ENCODE results near the gene RHD. TPM values are rescaled to one million over a fixed set of nuclear protein-coding genes. Genes with fewer than 3 reads are reported as not detected.

Gene RHD
- total and polyA plus RNA-seq, 10 of the 15 experiments (the other 5 are each of a cell fraction or from before 2014, with no cell fraction given), result 0.02 to 0.34 (median 0.18) TPM; not detected in 6

GRCh38 chr1:25245809-25246599 lies 26.3 kb upstream of the RHD start (continued):
- TF ChIP-seq ASH2L (IDR thresholded peaks at IDR 0.05; ENCODE audit: borderline replicate concordance, low read depth), result no peak
- TF ChIP-seq WRNIP1 (IDR thresholded peaks at IDR 0.05; ENCODE audit: borderline replicate concordance, low read depth, low read length), result no peak
- no peak for TF ChIP-seq HDGF (IDR thresholded peaks at IDR 0.05)
- TF ChIP-seq, protein P1, sequence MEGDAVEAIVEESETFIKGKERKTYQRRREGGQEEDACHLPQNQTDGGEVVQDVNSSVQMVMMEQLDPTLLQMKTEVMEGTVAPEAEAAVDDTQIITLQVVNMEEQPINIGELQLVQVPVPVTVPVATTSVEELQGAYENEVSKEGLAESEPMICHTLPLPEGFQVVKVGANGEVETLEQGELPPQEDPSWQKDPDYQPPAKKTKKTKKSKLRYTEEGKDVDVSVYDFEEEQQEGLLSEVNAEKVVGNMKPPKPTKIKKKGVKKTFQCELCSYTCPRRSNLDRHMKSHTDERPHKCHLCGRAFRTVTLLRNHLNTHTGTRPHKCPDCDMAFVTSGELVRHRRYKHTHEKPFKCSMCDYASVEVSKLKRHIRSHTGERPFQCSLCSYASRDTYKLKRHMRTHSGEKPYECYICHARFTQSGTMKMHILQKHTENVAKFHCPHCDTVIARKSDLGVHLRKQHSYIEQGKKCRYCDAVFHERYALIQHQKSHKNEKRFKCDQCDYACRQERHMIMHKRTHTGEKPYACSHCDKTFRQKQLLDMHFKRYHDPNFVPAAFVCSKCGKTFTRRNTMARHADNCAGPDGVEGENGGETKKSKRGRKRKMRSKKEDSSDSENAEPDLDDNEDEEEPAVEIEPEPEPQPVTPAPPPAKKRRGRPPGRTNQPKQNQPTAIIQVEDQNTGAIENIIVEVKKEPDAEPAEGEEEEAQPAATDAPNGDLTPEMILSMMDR (IDR thresholded peaks at IDR 0.05 in 2 of 3, conservative IDR thresholded peaks at IDR 0.05 in 1 of 3; ENCODE audit: control insufficient read depth in 2 of 3, extremely low read depth in 1 of 3, insufficient read depth in 1 of 3, low read depth in 3 of 3, low read length in 3 of 3), result no peak
- no peak for TF ChIP-seq RAD51 (IDR thresholded peaks at IDR 0.05)
- no peak for TF ChIP-seq BMI1 (IDR thresholded peaks at IDR 0.05; ENCODE audit: borderline replicate concordance)
- peak; percentile 80 for TF ChIP-seq NR2C1 (IDR thresholded peaks at IDR 0.05)
- TF ChIP-seq SUZ12 (IDR thresholded peaks at IDR 0.05; ENCODE audit: unreplicated experiment), result no peak
- TF ChIP-seq KAT2A (conservative IDR thresholded peaks at IDR 0.05; ENCODE audit: control insufficient read depth, low read depth, low read length), result no peak
- no peak for TF ChIP-seq CBX5 (IDR thresholded peaks at IDR 0.05; ENCODE audit: low read depth)
- TF ChIP-seq CUX1 (IDR thresholded peaks at IDR 0.05; ENCODE audit: insufficient replicate concordance, low read depth, low read length), result no peak
- no peak for TF ChIP-seq DPF2 (IDR thresholded peaks at IDR 0.05)
- no peak for TF ChIP-seq PAX8 (IDR thresholded peaks at IDR 0.05)
- TF ChIP-seq EED (IDR thresholded peaks at IDR 0.05; ENCODE audit: low read depth), result no peak
- no peak for TF ChIP-seq EGR1 (IDR thresholded peaks at IDR 0.05; ENCODE audit: borderline replicate concordance in 1 of 2, low read depth in 2 of 2, low read length in 2 of 2)
- TF ChIP-seq IRF4 (IDR thresholded peaks at IDR 0.05; ENCODE audit: low read depth, low read length), result no peak
- TF ChIP-seq POLR2AphosphoS5 (IDR thresholded peaks at IDR 0.05; ENCODE audit: low read length), result peak; percentile 5; the same call in 1 of the 2 replicates
- TF ChIP-seq RFX5 (IDR thresholded peaks at IDR 0.05; ENCODE audit: low read depth, low read length), result no peak
- no peak for TF ChIP-seq PBX3 (IDR thresholded peaks at IDR 0.05; ENCODE audit: insufficient replicate concordance, low read depth, low read length)
- TF ChIP-seq ZNF274 (IDR thresholded peaks at IDR 0.05; ENCODE audit: insufficient read depth, insufficient read length), result no peak
- TF ChIP-seq HCFC1 (IDR thresholded peaks at IDR 0.05; ENCODE audit: low read length), result no peak
- TF ChIP-seq NRF1 (conservative IDR thresholded peaks at IDR 0.05; ENCODE audit: low read depth, low read length), result no peak
- peak; percentile 4; the same call in 1 of the 2 replicates for TF ChIP-seq RUNX3 (IDR thresholded peaks at IDR 0.05; ENCODE audit: low read length)
